ENCODE results near the gene CNKSR1.

DNA sequence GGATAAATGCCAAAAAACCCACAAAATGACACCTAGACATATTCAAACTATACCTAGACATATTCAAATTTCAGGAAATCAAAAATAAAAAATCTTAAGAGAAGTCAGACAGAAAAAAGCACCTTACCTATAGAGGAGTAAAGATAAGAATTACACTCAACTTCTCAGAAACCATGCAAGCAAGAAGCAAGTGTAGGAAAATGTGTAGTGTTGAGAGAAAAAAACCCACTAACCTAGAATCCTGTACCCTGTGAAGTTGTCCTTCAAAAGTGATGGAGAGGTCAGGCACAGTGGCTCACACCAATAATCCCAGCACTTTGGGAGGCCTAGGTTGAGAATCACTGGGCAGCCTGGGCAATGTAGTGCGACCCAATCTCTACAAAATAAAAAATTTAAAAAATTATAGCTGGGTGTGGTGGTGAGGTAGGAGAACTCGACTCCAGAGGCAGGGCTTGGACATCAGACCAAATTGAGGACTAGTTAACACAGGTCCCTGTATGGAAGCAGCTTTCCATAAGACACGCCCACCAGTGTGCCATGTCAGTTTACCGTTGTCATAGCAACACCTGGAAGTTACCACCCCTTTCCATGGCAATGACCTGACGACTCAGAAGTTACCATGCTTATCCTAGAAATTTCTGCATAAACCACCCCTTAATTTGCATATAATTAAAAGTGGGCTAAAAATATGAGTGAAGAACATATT, 45.0 kb upstream of the CNKSR1 start:
- TF ChIP-seq CTCF (IDR thresholded peaks at IDR 0.05) (no peak), ZFX (IDR thresholded peaks at IDR 0.05; ENCODE audit: borderline replicate concordance) (no peak)

Measured in 22Rv1 (cell line).